Measurements from ENCODE around the gene PLIN4.

PLIN4 gene

GRCh38 chr19:4457654-4458395 lies 60.5 kb downstream of the PLIN4 start, which contains the start of gene UBXN6:
TSS of gene UBXN6 (minus strand) at chr19:4457794. CDS start at chr19:4457697, 97 bp downstream.
- H3K18ac ChIP-seq (ENCODE audit: low read length), result peak within 1 kb of the TSS; percentile 99
- H3K4me2 ChIP-seq (ENCODE audit: insufficient read depth, low read length, poor library complexity, severe bottlenecking), result peak within 1 kb of the TSS; percentile 74
- H3K4ac ChIP-seq (ENCODE audit: low read length), result no peak within 1 kb of the TSS
- H3K79me1 ChIP-seq (ENCODE audit: low read depth, low read length), result peaks cover 1% of the 10 kb centered on the region
- peak within 1 kb of the TSS; percentile 84 to 94 for H3K4me3 ChIP-seq (ENCODE audit: low read length in 2 of 2)
- no peak within 1 kb of the TSS for H3K14ac ChIP-seq (ENCODE audit: low read length)
- H3K9me3 ChIP-seq (replicated peaks in 1 of 2; ENCODE audit: control insufficient read depth in 2 of 2, insufficient read depth in 1 of 2, low read depth in 1 of 2, low read length in 2 of 2), result no peaks in the 10 kb centered on the region
- DNase-seq (ENCODE audit: low spot score), result peak; percentile 99
- peak within 1 kb of the TSS; percentile 90 for H3K9ac ChIP-seq (ENCODE audit: low read depth, low read length, poor library complexity)
- peak within 1 kb of the TSS; percentile 84 for H2AFZ ChIP-seq (ENCODE audit: low read length)
- peak within 1 kb of the TSS; percentile 30 for H4K8ac ChIP-seq (ENCODE audit: low read depth, low read length)
- H2AK5ac ChIP-seq (ENCODE audit: low read depth, low read length), result peak within 1 kb of the TSS; percentile 85
- peak within 1 kb of the TSS; percentile 82 for H2BK5ac ChIP-seq (ENCODE audit: low read length)
- H3K4me1 ChIP-seq (ENCODE audit: control insufficient read depth in 2 of 2, insufficient read depth in 1 of 2, low read depth in 1 of 2, low read length in 2 of 2), result peaks cover 8 to 15% of the 10 kb centered on the region in 2 donors
- no peak within 1 kb of the TSS for H4K91ac ChIP-seq (ENCODE audit: low read depth, low read length, poor library complexity)
- H3K27ac ChIP-seq (replicated peaks; ENCODE audit: low read length), result peak within 1 kb of the TSS; percentile 97
- no peak within 1 kb of the TSS for H2BK12ac ChIP-seq (ENCODE audit: low read length)
- WGBS, 2 donors (ENCODE audit: extremely low coverage in 2 of 2, insufficient read length in 2 of 2, insufficient replicate concordance in 1 of 2), result no CpG with 5 or more reads among the region's 52 CpGs
- H2BK120ac ChIP-seq (ENCODE audit: low read depth, low read length), result no peak within 1 kb of the TSS
- H3K27me3 ChIP-seq (ENCODE audit: control insufficient read depth in 3 of 3, insufficient read depth in 3 of 3, low read depth in 1 of 3, low read length in 3 of 3), result no peaks in the 10 kb centered on the region
- no peak within 1 kb of the TSS for H2BK15ac ChIP-seq (ENCODE audit: low read length)
- peaks cover 3 to 17% of the 10 kb centered on the region in 2 donors for H3K36me3 ChIP-seq (replicated peaks in 1 of 2; ENCODE audit: control insufficient read depth in 2 of 2, insufficient read depth in 2 of 2, low read length in 2 of 2)
- peak within 1 kb of the TSS; percentile 47 for H3K23ac ChIP-seq (ENCODE audit: low read depth, low read length, poor library complexity)

GRCh38 chr19:4456843-4457653 lies 61.2 kb downstream of the PLIN4 start:
- DNase-seq (ENCODE audit: low spot score), result peak; percentile 82
- H2BK15ac ChIP-seq (ENCODE audit: low read length), result no peak overlapping the region
- peak overlapping the region; percentile 85 for H2AK5ac ChIP-seq (ENCODE audit: low read depth, low read length)
- no CpG with 5 or more reads among the region's 53 CpGs for WGBS, 2 donors (ENCODE audit: extremely low coverage in 2 of 2, insufficient read length in 2 of 2, insufficient replicate concordance in 1 of 2)
- peak overlapping the region; percentile 97 for H3K27ac ChIP-seq (replicated peaks; ENCODE audit: low read length)
- H2BK5ac ChIP-seq (ENCODE audit: low read length), result peak overlapping the region; percentile 82
- H3K18ac ChIP-seq (ENCODE audit: low read length), result peak overlapping the region; percentile 99
- H3K9me3 ChIP-seq (replicated peaks in 1 of 2; ENCODE audit: control insufficient read depth in 2 of 2, insufficient read depth in 1 of 2, low read depth in 1 of 2, low read length in 2 of 2), result no peaks in the 10 kb centered on the region
- no peak overlapping the region for H3K14ac ChIP-seq (ENCODE audit: low read length)
- peaks cover 6 to 24% of the 10 kb centered on the region in 2 donors for H3K36me3 ChIP-seq (replicated peaks in 1 of 2; ENCODE audit: control insufficient read depth in 2 of 2, insufficient read depth in 2 of 2, low read length in 2 of 2)
- no peak overlapping the region for H2BK120ac ChIP-seq (ENCODE audit: low read depth, low read length)
- peaks cover 1% of the 10 kb centered on the region for H3K79me1 ChIP-seq (ENCODE audit: low read depth, low read length)
- peak overlapping the region; percentile 74 for H3K4me2 ChIP-seq (ENCODE audit: insufficient read depth, low read length, poor library complexity, severe bottlenecking)
- H2BK12ac ChIP-seq (ENCODE audit: low read length), result no peak overlapping the region
- H2AFZ ChIP-seq (ENCODE audit: low read length), result peak overlapping the region; percentile 84
- H3K9ac ChIP-seq (ENCODE audit: low read depth, low read length, poor library complexity), result peak overlapping the region; percentile 90
- no peak overlapping the region for H3K4ac ChIP-seq (ENCODE audit: low read length)
- H4K8ac ChIP-seq (ENCODE audit: low read depth, low read length), result no peak overlapping the region
- H3K27me3 ChIP-seq (ENCODE audit: control insufficient read depth in 3 of 3, insufficient read depth in 3 of 3, low read depth in 1 of 3, low read length in 3 of 3), result no peaks in the 10 kb centered on the region
- H3K23ac ChIP-seq (ENCODE audit: low read depth, low read length, poor library complexity), result no peak overlapping the region
- peaks cover 8 to 15% of the 10 kb centered on the region in 2 donors for H3K4me1 ChIP-seq (ENCODE audit: control insufficient read depth in 2 of 2, insufficient read depth in 1 of 2, low read depth in 1 of 2, low read length in 2 of 2)
- peak overlapping the region; percentile 84 to 94 for H3K4me3 ChIP-seq (ENCODE audit: low read length in 2 of 2)
- H4K91ac ChIP-seq (ENCODE audit: low read depth, low read length, poor library complexity), result no peak overlapping the region

- no peak overlapping the region for H2BK15ac ChIP-seq (ENCODE audit: low read length)
- no peak overlapping the region for H3K27ac ChIP-seq (replicated peaks; ENCODE audit: low read length)
- WGBS, 2 donors (ENCODE audit: extremely low coverage in 2 of 2, insufficient read length in 2 of 2, insufficient replicate concordance in 1 of 2), result no CpG with 5 or more reads among the region's 9 CpGs
- peak overlapping the region; percentile 11 for H3K18ac ChIP-seq (ENCODE audit: low read length)
- no peak overlapping the region for H2BK12ac ChIP-seq (ENCODE audit: low read length)
- H3K4me2 ChIP-seq (ENCODE audit: insufficient read depth, low read length, poor library complexity, severe bottlenecking), result peak overlapping the region; percentile 74
- peaks cover 1% of the 10 kb centered on the region for H3K79me1 ChIP-seq (ENCODE audit: low read depth, low read length)
- H3K27me3 ChIP-seq (ENCODE audit: control insufficient read depth in 3 of 3, insufficient read depth in 3 of 3, low read depth in 1 of 3, low read length in 3 of 3), result no peaks in the 10 kb centered on the region
- no peak overlapping the region for H2BK120ac ChIP-seq (ENCODE audit: low read depth, low read length)
- H3K23ac ChIP-seq (ENCODE audit: low read depth, low read length, poor library complexity), result no peak overlapping the region
- H3K9ac ChIP-seq (ENCODE audit: low read depth, low read length, poor library complexity), result peak overlapping the region; percentile 75
- no peak overlapping the region for H4K91ac ChIP-seq (ENCODE audit: low read depth, low read length, poor library complexity)
- H3K4me1 ChIP-seq (ENCODE audit: control insufficient read depth in 2 of 2, insufficient read depth in 1 of 2, low read depth in 1 of 2, low read length in 2 of 2), result peaks cover 8 to 15% of the 10 kb centered on the region in 2 donors
- peak overlapping the region; percentile 55 for H2AFZ ChIP-seq (ENCODE audit: low read length)
- H3K4ac ChIP-seq (ENCODE audit: low read length), result no peak overlapping the region
- peak overlapping the region; percentile 82 to 84 for H3K4me3 ChIP-seq (ENCODE audit: low read length in 2 of 2)
- H4K8ac ChIP-seq (ENCODE audit: low read depth, low read length), result no peak overlapping the region
- no peak overlapping the region for H3K14ac ChIP-seq (ENCODE audit: low read length)
- peaks cover 6 to 28% of the 10 kb centered on the region in 2 donors for H3K36me3 ChIP-seq (replicated peaks in 1 of 2; ENCODE audit: control insufficient read depth in 2 of 2, insufficient read depth in 2 of 2, low read length in 2 of 2)
- peak overlapping the region; percentile 82 for H2BK5ac ChIP-seq (ENCODE audit: low read length)
- no peaks in the 10 kb centered on the region for H3K9me3 ChIP-seq (replicated peaks in 1 of 2; ENCODE audit: control insufficient read depth in 2 of 2, insufficient read depth in 1 of 2, low read depth in 1 of 2, low read length in 2 of 2)
- H2AK5ac ChIP-seq (ENCODE audit: low read depth, low read length), result peak overlapping the region; percentile 85
- DNase-seq (ENCODE audit: low spot score), result no peak
These were observed 61.8 kb downstream of the PLIN4 start for GRCh38 chr19:4456476-4456842.

All from neuronal stem cell (in vitro differentiated cells).